ENCODE results near the gene INTS12. TPM values are rescaled to one million over a fixed set of nuclear protein-coding genes. Genes with fewer than 3 reads are reported as not detected.

INTS12 gene
- total RNA-seq, 1 experiment from 2014 or later, result 13.9 TPM

DNA sequence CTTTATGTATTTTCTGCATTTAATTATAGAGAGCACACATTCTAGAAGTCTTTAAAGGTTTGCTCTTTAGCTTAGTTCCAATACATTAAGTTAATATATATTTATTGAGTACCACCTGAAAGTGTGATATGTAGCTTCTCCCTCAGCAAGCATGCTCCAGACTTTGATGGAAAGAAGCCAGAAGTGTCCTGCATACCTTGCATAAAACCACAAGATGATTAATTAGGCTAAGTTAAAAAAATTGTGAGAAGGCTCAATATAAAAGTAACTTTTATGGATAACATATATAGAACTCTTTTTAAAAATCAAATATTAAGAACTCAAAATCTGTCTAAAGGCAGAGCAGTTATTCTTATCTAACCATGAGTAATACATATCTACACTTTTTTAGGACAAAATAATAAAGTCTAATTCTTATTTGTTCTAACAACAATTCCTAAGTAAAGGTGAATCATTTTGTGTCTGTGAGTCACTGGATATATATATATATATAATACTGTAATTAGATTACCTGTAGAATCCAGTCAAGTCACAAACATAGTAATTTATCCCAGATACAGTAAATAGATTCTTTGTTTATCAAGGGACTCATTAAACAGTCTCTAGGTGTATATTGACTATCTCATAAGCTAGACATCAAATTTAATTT is 51.2 kb downstream of the INTS12 start:
- H3K4me1 ChIP-seq (ENCODE audit: control insufficient read depth, insufficient read depth, low read length), result no peaks in the 10 kb centered on the region
- DNase-seq (ENCODE audit: low read depth, low spot score) (no peak), ATAC-seq (no peak)
- CTCF ChIA-PET, result no interaction called here
- H3K27me3 ChIP-seq (ENCODE audit: control insufficient read depth, insufficient read depth, low read length), result no peaks in the 10 kb centered on the region; the same call in 1 of the 2 replicates
- POLR2A ChIA-PET, result no interaction called here
- H3K27ac ChIP-seq (ENCODE audit: low read length), result no peak overlapping the region
- in situ Hi-C loops (cut with HindIII; ENCODE audit: low pct_unique_long_range_greater_than_20kb, low sequenced_read_pairs) (no loop called here), intact Hi-C loops (cut with micrococcal nuclease; ENCODE audit: unreplicated experiment) (loop anchor here (10.0 kb wide), 1 partner anchor 122 kb away; no protein-coding TSS in a partner anchor)
- no peaks in the 10 kb centered on the region for H3K9me3 ChIP-seq (ENCODE audit: control insufficient read depth, insufficient read depth, low read depth, low read length)
- no peak overlapping the region for H3K4me3 ChIP-seq (ENCODE audit: low read depth in 2 of 2, low read length in 2 of 2)
- H3K36me3 ChIP-seq (ENCODE audit: control insufficient read depth, insufficient read depth, low read length), result no peaks in the 10 kb centered on the region; the same call in 1 of the 2 replicates
- BruUV-seq (replicated peaks), result no TSS peak
- TF ChIP-seq, protein P1, sequence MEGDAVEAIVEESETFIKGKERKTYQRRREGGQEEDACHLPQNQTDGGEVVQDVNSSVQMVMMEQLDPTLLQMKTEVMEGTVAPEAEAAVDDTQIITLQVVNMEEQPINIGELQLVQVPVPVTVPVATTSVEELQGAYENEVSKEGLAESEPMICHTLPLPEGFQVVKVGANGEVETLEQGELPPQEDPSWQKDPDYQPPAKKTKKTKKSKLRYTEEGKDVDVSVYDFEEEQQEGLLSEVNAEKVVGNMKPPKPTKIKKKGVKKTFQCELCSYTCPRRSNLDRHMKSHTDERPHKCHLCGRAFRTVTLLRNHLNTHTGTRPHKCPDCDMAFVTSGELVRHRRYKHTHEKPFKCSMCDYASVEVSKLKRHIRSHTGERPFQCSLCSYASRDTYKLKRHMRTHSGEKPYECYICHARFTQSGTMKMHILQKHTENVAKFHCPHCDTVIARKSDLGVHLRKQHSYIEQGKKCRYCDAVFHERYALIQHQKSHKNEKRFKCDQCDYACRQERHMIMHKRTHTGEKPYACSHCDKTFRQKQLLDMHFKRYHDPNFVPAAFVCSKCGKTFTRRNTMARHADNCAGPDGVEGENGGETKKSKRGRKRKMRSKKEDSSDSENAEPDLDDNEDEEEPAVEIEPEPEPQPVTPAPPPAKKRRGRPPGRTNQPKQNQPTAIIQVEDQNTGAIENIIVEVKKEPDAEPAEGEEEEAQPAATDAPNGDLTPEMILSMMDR (IDR thresholded peaks at IDR 0.05), result no peak
- TF ChIP-seq TCF7L2 (IDR thresholded peaks at IDR 0.05; ENCODE audit: low read depth, low read length), result no peak
- TF ChIP-seq, protein P2, sequence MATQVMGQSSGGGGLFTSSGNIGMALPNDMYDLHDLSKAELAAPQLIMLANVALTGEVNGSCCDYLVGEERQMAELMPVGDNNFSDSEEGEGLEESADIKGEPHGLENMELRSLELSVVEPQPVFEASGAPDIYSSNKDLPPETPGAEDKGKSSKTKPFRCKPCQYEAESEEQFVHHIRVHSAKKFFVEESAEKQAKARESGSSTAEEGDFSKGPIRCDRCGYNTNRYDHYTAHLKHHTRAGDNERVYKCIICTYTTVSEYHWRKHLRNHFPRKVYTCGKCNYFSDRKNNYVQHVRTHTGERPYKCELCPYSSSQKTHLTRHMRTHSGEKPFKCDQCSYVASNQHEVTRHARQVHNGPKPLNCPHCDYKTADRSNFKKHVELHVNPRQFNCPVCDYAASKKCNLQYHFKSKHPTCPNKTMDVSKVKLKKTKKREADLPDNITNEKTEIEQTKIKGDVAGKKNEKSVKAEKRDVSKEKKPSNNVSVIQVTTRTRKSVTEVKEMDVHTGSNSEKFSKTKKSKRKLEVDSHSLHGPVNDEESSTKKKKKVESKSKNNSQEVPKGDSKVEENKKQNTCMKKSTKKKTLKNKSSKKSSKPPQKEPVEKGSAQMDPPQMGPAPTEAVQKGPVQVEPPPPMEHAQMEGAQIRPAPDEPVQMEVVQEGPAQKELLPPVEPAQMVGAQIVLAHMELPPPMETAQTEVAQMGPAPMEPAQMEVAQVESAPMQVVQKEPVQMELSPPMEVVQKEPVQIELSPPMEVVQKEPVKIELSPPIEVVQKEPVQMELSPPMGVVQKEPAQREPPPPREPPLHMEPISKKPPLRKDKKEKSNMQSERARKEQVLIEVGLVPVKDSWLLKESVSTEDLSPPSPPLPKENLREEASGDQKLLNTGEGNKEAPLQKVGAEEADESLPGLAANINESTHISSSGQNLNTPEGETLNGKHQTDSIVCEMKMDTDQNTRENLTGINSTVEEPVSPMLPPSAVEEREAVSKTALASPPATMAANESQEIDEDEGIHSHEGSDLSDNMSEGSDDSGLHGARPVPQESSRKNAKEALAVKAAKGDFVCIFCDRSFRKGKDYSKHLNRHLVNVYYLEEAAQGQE (IDR thresholded peaks at IDR 0.05; ENCODE audit: insufficient read depth in 1 of 2, low read depth in 2 of 2, low read length in 1 of 2), result no peak

DNA sequence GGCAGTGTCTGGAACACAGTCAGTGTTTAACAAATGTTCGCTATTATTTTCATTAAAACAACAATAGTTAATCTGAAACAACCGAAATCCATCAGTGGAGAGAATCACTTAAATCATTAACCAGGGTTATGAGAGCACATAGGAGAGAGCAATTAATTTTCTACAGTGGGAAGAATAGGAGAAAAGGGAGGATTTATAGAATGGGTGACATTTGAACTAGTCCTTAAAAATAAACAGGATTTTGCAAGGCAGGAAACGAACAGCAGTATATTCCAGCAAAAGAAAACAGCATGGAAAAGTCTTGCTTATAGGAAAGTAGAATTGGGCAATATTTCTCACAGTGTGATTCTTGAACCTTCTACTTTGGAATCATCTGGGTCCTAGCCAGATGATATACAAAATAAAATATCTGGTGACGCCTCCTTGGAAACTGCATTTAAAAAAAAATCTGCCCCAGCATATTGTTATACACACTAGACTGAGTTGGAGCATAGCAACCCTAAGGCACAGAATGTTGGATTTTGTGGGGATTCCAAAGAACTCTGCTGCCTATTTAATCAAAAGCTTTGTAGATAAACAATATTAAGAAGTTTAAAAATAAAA is 56.1 kb downstream of the INTS12 start:
- no TSS peak for BruUV-seq (replicated peaks)
- H3K27me3 ChIP-seq (ENCODE audit: control insufficient read depth, insufficient read depth, low read length), result no peaks in the 10 kb centered on the region; the same call in 1 of the 2 replicates
- DNase-seq (ENCODE audit: low read depth, low spot score) (no peak), ATAC-seq (no peak)
- in situ Hi-C loops (cut with HindIII; ENCODE audit: low pct_unique_long_range_greater_than_20kb, low sequenced_read_pairs), result no loop called here
- H3K36me3 ChIP-seq (ENCODE audit: control insufficient read depth, insufficient read depth, low read length), result no peaks in the 10 kb centered on the region
- ChIA-PET POLR2A (no interaction called here), CTCF (no interaction called here)
- H3K4me1 ChIP-seq (ENCODE audit: control insufficient read depth, insufficient read depth, low read length), result no peaks in the 10 kb centered on the region
- TF ChIP-seq POLR2AphosphoS5 (IDR thresholded peaks at IDR 0.05; ENCODE audit: low read depth, low read length) (no peak), TCF7L2 (IDR thresholded peaks at IDR 0.05; ENCODE audit: low read depth, low read length) (no peak), SIN3A (IDR thresholded peaks at IDR 0.05; ENCODE audit: borderline replicate concordance, insufficient read depth, low read depth, low read length) (no peak)
- TF ChIP-seq, protein P1 (IDR thresholded peaks at IDR 0.05), result no peak
- TF ChIP-seq, protein P2 (IDR thresholded peaks at IDR 0.05; ENCODE audit: insufficient read depth in 1 of 2, low read depth in 2 of 2, low read length in 1 of 2), result no peak
- no peaks in the 10 kb centered on the region for H3K9me3 ChIP-seq (ENCODE audit: control insufficient read depth, insufficient read depth, low read depth, low read length)
- no peak overlapping the region for H3K4me3 ChIP-seq (ENCODE audit: low read depth in 2 of 2, low read length in 2 of 2)
- no peak overlapping the region for H3K27ac ChIP-seq (ENCODE audit: low read length)
- intact Hi-C loops (cut with micrococcal nuclease; ENCODE audit: unreplicated experiment), result loop anchor here (10.0 kb wide), 1 partner anchor 118 kb away; no protein-coding TSS in a partner anchor

Measured in Panc1 (cell line).